HEK293T (cell line): ENCODE measurements around the gene CACNA1C.

ENCODE experiments used
- CTCF ChIA-PET: fragments of 350-600 bp; formaldehyde crosslinking; extraction: SDS; loops from one replicate; lab custom pipeline; 2021; ENCODE audit warnings: antibody characterized with exemption, inconsistent platforms; lab: Yijun Ruan, JAX
- POLR2A ChIA-PET: fragments of 350-600 bp; formaldehyde crosslinking; extraction: SDS; loops from one replicate; lab custom pipeline; 2020; ENCODE audit warnings: antibody characterized with exemption, inconsistent platforms; lab: Yijun Ruan, JAX
- DNase-seq: peaks from one replicate; pipeline ENCODE4 v3.0.0; 2012; ENCODE audit warnings: mixed read lengths; ENCODE audit errors: extremely low spot score
- ARNT ChIP-seq: fragments of 450-650 bp; IDR thresholded peaks from 2 replicates; pipeline ENCODE4 v1.6.1; 2017; ENCODE audit warnings: mild to moderate bottlenecking
- BHLHE40 ChIP-seq: fragments of 450-650 bp; IDR thresholded peaks from 2 replicates; pipeline ENCODE4 v1.6.1; 2016; ENCODE audit warnings: mild to moderate bottlenecking, moderate library complexity, borderline replicate concordance
- CTBP1 ChIP-seq: fragments of 450-650 bp; IDR thresholded peaks from 2 replicates; pipeline ENCODE4 v1.6.1; 2016; ENCODE audit warnings: borderline replicate concordance
- ELF4 ChIP-seq: fragments of 450-650 bp; IDR thresholded peaks from 2 replicates; pipeline ENCODE4 v1.6.1; 2017; ENCODE audit warnings: antibody characterized with exemption
- FOXA1 ChIP-seq: fragments of 450-650 bp; IDR thresholded peaks from 2 replicates; pipeline ENCODE4 v1.6.1; 2016; ENCODE audit warnings: mild to moderate bottlenecking
- FOXK2 ChIP-seq: fragments of 450-650 bp; IDR thresholded peaks from 2 replicates; pipeline ENCODE4 v1.6.1; 2016; ENCODE audit warnings: mild to moderate bottlenecking
- FOXM1 ChIP-seq: fragments of 450-650 bp; IDR thresholded peaks from 2 replicates; pipeline ENCODE4 v1.6.1; 2017; ENCODE audit warnings: mild to moderate bottlenecking, borderline replicate concordance
- HDGF ChIP-seq: fragments of 450-650 bp; IDR thresholded peaks from 2 replicates; pipeline ENCODE4 v1.6.1; 2017; ENCODE audit warnings: antibody characterized with exemption, borderline replicate concordance
- L3MBTL2 ChIP-seq: fragments of 450-650 bp; conservative IDR thresholded peaks from 2 replicates; pipeline ENCODE4 v1.6.1; 2016; ENCODE audit warnings: mild to moderate bottlenecking
- LEF1 ChIP-seq: fragments of 450-650 bp; IDR thresholded peaks from 2 replicates; pipeline ENCODE4 v1.6.1; 2017; ENCODE audit warnings: mild to moderate bottlenecking, borderline replicate concordance
- NFRKB ChIP-seq: fragments of 450-650 bp; IDR thresholded peaks from 2 replicates; pipeline ENCODE4 v1.6.1; 2016; ENCODE audit warnings: mild to moderate bottlenecking, moderate library complexity
- SP1 ChIP-seq: fragments of 450-650 bp; IDR thresholded peaks from 2 replicates; pipeline ENCODE4 v1.6.1; 2017
- SUZ12 ChIP-seq: fragments of 450-650 bp; IDR thresholded peaks from 2 replicates; pipeline ENCODE4 v1.6.1; 2016; ENCODE audit warnings: mild to moderate bottlenecking
- TARDBP ChIP-seq: fragments of 450-650 bp; IDR thresholded peaks from 2 replicates; pipeline ENCODE4 v1.6.1; 2016
- ZNF384 ChIP-seq: fragments of 450-650 bp; IDR thresholded peaks from 2 replicates; pipeline ENCODE4 v1.6.1; 2016
- TF ChIP-seq, protein P1 (sequence below): fragments of 450-650 bp; IDR thresholded peaks from 2 replicates; pipeline ENCODE4 v1.6.1; 2016

Gene CACNA1C

DNA sequence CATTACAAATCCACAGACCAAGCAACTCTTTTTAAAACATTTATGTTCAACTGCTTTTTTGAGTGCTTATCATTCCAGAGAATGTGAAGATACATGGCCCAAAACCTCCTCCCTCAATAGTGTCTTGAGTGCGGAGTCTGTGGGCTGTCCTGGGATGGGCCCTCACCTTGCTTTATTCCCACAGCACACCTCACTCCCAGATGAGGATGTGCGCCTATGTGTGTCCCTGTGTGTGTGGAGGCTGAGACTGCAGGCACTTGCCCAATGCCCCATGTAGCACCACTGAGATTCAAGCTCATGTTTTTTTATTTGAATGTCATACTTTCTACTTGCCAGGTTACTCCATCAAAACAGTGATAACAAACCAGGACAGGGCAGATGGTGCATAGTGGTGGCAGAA, 291.7 kb downstream of the CACNA1C start:
- CTCF ChIA-PET, result no interaction called here
- POLR2A ChIA-PET, result no interaction called here
- DNase-seq, result no peak
- no peak for TF ChIP-seq CTBP1
- no peak for TF ChIP-seq ARNT
- TF ChIP-seq ELF4, result no peak
- TF ChIP-seq FOXM1, result no peak
- TF ChIP-seq HDGF, result no peak
- no peak for TF ChIP-seq SUZ12
- TF ChIP-seq BHLHE40, result no peak
- TF ChIP-seq NFRKB, result no peak
- no peak for TF ChIP-seq FOXK2
- no peak for TF ChIP-seq LEF1
- TF ChIP-seq TARDBP, result no peak
- TF ChIP-seq, protein P1, sequence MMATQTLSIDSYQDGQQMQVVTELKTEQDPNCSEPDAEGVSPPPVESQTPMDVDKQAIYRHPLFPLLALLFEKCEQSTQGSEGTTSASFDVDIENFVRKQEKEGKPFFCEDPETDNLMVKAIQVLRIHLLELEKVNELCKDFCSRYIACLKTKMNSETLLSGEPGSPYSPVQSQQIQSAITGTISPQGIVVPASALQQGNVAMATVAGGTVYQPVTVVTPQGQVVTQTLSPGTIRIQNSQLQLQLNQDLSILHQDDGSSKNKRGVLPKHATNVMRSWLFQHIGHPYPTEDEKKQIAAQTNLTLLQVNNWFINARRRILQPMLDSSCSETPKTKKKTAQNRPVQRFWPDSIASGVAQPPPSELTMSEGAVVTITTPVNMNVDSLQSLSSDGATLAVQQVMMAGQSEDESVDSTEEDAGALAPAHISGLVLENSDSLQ, result no peak
- TF ChIP-seq FOXA1, result no peak
- TF ChIP-seq SP1, result no peak
- no peak for TF ChIP-seq ZNF384
- no peak for TF ChIP-seq L3MBTL2

DNA sequence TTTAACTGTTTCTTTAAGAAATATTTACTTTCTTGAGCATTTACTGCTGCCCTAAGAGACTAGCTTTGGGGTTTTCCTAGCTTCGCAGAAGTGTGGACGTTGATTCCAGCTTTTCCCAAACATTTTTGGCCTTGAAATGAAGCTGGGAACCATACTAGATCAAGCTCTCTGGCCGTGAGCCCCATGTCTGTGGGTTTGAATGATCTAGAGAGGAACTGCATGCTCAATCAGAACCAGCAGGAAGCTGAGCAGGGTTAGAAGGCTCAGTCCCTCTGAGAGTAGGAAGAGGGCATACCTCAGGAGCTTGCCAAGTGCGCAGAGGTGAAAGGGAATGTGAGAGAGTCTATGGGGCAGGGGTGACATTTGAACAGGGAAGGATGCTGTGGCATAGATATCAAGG, 292.1 kb downstream of the CACNA1C start:
- POLR2A ChIA-PET, result no interaction called here
- no peak for DNase-seq
- TF ChIP-seq ZNF384 (no peak), SP1 (no peak), LEF1 (no peak)
- CTCF ChIA-PET, result no interaction called here

DNA sequence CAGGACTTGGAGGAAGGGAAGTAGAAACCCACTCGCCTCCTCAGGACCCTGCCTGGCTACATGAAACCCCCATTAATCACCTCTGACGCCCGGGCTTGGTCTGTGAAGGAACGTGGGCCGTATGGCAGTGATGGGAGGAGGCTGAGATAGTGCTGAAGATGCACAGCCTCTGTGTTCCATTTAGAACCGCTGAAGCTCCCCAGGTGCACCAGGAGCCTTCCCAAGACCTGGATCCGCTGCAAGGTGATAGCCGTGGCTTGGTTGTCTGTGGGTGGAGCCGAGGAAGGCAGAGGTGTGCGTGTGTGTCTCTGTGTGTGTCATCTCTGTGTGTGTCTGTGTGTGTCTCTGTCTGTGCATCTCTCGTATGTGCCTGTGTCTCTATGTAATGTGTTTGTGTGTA, 293.1 kb downstream of the CACNA1C start:
- ChIA-PET POLR2A (no interaction called here), CTCF (interaction anchor here (1.1 kb wide), 1 partner anchor 15 kb away, joined by 3 read pairs; no protein-coding TSS in a partner anchor)
- TF ChIP-seq HDGF (no peak), FOXK2 (no peak)
- DNase-seq, result no peak

DNA sequence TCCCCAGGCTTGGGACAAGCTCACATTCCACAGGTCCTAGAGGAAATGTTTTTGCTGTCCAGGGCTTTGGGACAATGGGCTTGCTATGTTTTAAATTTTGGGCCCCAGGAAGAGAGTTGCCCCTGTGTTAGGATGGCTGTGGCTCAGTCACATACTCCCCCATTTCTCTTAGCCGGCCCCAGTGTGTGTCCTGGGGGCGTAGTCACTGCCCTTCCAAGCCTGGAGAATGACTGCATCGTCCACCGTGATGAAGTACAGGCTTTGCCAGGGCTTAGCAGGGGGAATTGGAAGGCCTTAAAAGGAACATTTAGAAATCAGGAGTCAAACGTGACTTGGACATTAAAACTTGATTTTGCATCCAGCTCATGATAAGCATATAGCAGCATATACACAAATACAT, 293.6 kb downstream of the CACNA1C start:
- TF ChIP-seq SP1, result no peak
- no peak for TF ChIP-seq BHLHE40
- no peak for TF ChIP-seq HDGF
- no peak for TF ChIP-seq SUZ12
- no peak for TF ChIP-seq ARNT
- TF ChIP-seq CTBP1, result no peak
- no peak for TF ChIP-seq FOXM1
- TF ChIP-seq L3MBTL2, result no peak
- TF ChIP-seq, protein P1, result no peak
- no peak for TF ChIP-seq FOXA1
- CTCF ChIA-PET, result interaction anchor here (1.1 kb wide), 1 partner anchor 14 kb away, joined by 3 read pairs; no protein-coding TSS in a partner anchor
- no peak for DNase-seq
- POLR2A ChIA-PET, result no interaction called here

DNA sequence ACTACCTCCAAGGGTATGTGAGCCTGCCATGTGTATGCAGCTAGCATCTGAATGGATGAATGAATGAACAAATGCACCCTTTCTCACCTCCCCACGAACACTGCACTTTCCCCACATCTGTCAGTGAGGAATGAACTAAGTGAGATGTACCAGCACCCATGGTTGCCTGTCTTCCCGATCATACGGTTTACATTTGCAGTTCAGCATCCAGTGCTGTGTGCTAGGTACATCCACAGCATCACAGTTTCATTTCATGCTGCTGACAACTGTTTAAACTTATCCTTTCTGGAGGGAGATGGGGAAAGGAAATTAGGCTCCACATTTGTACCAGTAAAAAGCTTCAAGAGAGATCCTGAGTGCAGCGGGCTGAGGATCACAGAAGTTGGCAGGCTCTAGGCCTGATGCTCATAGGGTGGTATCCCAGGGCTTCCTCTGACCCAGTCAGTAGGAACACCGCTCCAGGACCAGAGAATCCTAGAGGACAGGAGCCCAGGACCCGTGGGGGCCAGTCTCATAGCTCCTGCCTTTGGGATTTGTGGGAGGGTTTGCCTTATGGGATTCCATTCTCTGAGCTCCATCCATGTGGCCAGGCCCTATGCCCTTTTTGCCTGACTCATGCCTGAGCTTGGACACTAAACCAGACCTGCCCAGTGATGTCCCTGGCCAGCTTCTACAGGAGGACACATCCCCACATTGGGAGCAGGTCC, 294.5 kb downstream of the CACNA1C start:
- TF ChIP-seq FOXK2 (no peak), SP1 (no peak), LEF1 (no peak), SUZ12 (no peak), FOXA1 (no peak), HDGF (no peak)
- CTCF ChIA-PET, result interaction anchor here (0.9 kb wide), 1 partner anchor 14 kb away, joined by 3 read pairs; no protein-coding TSS in a partner anchor
- POLR2A ChIA-PET, result no interaction called here
- no peak for DNase-seq

DNA sequence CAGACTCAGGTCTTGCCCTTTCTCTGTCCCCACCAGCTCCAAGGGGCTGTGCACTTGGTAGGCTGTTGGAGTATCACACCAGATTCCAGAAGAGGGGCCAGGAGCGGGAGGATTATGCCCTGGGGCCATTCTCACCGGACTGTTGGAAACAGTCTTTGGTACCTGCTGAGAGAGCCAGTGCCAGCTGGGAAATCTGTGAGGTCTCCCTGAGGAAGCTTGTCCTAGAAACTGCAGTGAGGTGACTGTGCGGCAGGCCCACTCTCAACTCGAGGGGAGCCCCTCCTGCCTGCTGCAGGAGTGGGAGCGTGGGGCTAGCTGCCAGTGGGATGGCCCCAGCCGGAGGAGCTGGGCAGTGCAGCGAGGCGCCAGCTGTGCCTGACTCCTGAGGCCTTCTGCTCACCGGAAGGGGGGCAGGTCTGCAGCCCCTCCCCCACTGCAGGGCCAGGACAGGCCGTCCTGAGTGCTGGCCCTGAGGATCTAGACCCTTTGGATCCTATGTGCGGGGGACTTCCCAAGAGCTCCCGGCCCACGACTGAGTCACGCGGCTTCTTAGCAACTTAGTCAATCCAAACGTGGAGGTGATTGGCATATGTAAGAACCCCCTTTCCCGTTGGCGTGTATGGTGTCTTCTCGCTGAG, 295.2 kb downstream of the CACNA1C start:
- ChIA-PET POLR2A (no interaction called here), CTCF (interaction anchor here (0.9 kb wide), 1 partner anchor 13 kb away, joined by 3 read pairs; no protein-coding TSS in a partner anchor)
- no peak for DNase-seq
- TF ChIP-seq ARNT (no peak), NFRKB (no peak), FOXM1 (no peak), ELF4 (no peak), ZNF384 (no peak), SUZ12 (no peak), LEF1 (no peak), CTBP1 (no peak), FOXA1 (no peak), FOXK2 (no peak), HDGF (no peak), SP1 (no peak)
- TF ChIP-seq, protein P1, result no peak

DNA sequence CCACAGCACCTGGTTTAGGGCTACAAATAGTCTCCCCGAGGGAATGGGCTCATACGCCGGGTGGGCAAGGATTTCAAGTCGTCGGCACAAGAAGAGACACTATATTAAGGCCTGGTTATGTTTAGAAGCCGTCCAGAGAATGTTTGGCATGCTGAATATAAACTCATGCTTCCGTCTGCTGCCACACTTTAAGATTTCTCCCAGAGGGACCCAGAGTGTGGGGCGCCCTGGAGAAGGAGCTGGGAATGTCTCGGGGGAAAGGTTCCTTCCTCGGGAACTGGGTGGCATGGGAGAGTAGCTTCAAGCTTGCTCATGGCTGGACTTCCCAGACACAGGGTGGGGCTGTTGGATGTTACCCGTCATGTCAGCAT, 295.7 kb downstream of the CACNA1C start:
- POLR2A ChIA-PET, result no interaction called here
- DNase-seq, result no peak
- TF ChIP-seq FOXM1, result no peak
- TF ChIP-seq L3MBTL2, result no peak
- no peak for TF ChIP-seq ZNF384
- TF ChIP-seq SP1, result no peak
- TF ChIP-seq LEF1, result no peak
- no peak for TF ChIP-seq FOXK2
- no peak for TF ChIP-seq SUZ12
- no peak for TF ChIP-seq BHLHE40
- no peak for TF ChIP-seq TARDBP
- no peak for TF ChIP-seq NFRKB
- no peak for TF ChIP-seq FOXA1
- no peak for TF ChIP-seq HDGF
- no peak for TF ChIP-seq CTBP1
- TF ChIP-seq ARNT, result no peak
- no peak for TF ChIP-seq ELF4
- TF ChIP-seq, protein P1, result no peak
- CTCF ChIA-PET, result no interaction called here
